Mesenteric fat pad (tissue), 1 donor: ENCODE data around the gene CRIM1. TPM values are rescaled to one million over a fixed set of nuclear protein-coding genes. Genes with fewer than 3 reads are reported as not detected.
"Not testable (repeated sequence)": the region's sequence is repeated elsewhere in the genome, so short reads cannot be mapped to it uniquely, and the experiment has no call there.

Source experiments
- DNase-seq: peaks from one replicate; pipeline ENCODE4 v3.0.0-alpha.2; 2020; ENCODE audit warnings: low spot score
- long read RNA-seq: library from polyadenylated mRNA; unstranded; transcript quantifications from one replicate; pipeline ENCODE4 v2.0.0, GENCODE V29; 2020
- total RNA-seq: library from RNA; stranded (reverse); fragmentation: NEBNext Ultra II Directional; extraction: Animal tissue kit (Norgen Biotek cat#: 25700); gene quantifications from one replicate; pipeline ENCODE4 v1.2.1, GENCODE V29; 2021
- donor health status: DM: yes; HTN: yes; CAD: no.

The CRIM1 gene
- 230 TPM for total RNA-seq
- long read RNA-seq, partial matches to known transcripts = 2 of 21 reads
- long read RNA-seq, other reads (novel, unspliced or antisense) = 19 of 21 reads

- DNase-seq = peak; percentile 95
Observed at GRCh38 chr2:36355151-36355889, at the start of gene CRIM1. Gene CRIM1, plus strand, starts transcription at chr2:36355778. Its CDS starts 515 bp downstream, at chr2:36356293.

- no peak for DNase-seq
Observed at GRCh38 chr2:36307441-36307840, 48.1 kb upstream of the CRIM1 start.

- DNase-seq = not testable (repeated sequence)
Observed at GRCh38 chr2:36310444-36310843, 45.1 kb upstream of the CRIM1 start.

- no peak for DNase-seq
Observed at GRCh38 chr2:36318547-36318946, 37.0 kb upstream of the CRIM1 start.

GRCh38 chr2:36322108-36322507, 33.5 kb upstream of the CRIM1 start:
- no peak for DNase-seq

GRCh38 chr2:36326286-36326685, 29.3 kb upstream of the CRIM1 start:
- no peak for DNase-seq

- DNase-seq = no peak
Observed at GRCh38 chr2:36329251-36329650, 26.3 kb upstream of the CRIM1 start.

GRCh38 chr2:36329746-36330472, 25.7 kb upstream of the CRIM1 start:
- no peak for DNase-seq

- DNase-seq = no peak
Observed at GRCh38 chr2:36330473-36331395, 24.8 kb upstream of the CRIM1 start.

- DNase-seq = no peak
Observed at GRCh38 chr2:36333350-36334012, 22.1 kb upstream of the CRIM1 start.

GRCh38 chr2:36335597-36335996, 20.0 kb upstream of the CRIM1 start:
- DNase-seq = no peak

- no peak for DNase-seq
Observed at GRCh38 chr2:36336321-36336720, 19.3 kb upstream of the CRIM1 start.

- DNase-seq = no peak
Observed at GRCh38 chr2:36337354-36337753, 18.2 kb upstream of the CRIM1 start.

- no peak for DNase-seq
Observed at GRCh38 chr2:36338124-36338826, 17.3 kb upstream of the CRIM1 start.

- DNase-seq = no peak
Observed at GRCh38 chr2:36338827-36339145, 16.8 kb upstream of the CRIM1 start.

- no peak for DNase-seq
Observed at GRCh38 chr2:36339607-36340218, 15.9 kb upstream of the CRIM1 start.

GRCh38 chr2:36343606-36344005, 12.0 kb upstream of the CRIM1 start:
- DNase-seq = no peak

- no peak for DNase-seq
Observed at GRCh38 chr2:36348721-36349120, 6.9 kb upstream of the CRIM1 start.

GRCh38 chr2:36351291-36351690, 4.3 kb upstream of the CRIM1 start:
- no peak for DNase-seq

- no peak for DNase-seq
Observed at GRCh38 chr2:36351736-36352349, 3.7 kb upstream of the CRIM1 start.
